Panc1 (cell line): Measurements from ENCODE around the gene CUX1. TPM values are rescaled to one million over a fixed set of nuclear protein-coding genes. Genes with fewer than 3 reads are reported as not detected.

Source experiments
- ATAC-seq: fragments of 200-7000 bp; cut with Tn5 transposase; 2 replicates; pipeline ENCODE4 v1.9.1; 2020; ENCODE audit warnings: mild to moderate bottlenecking, moderate library complexity
- BruUV-seq: library from RNA; stranded (reverse); fragments of 400-500 nt; replicated peaks from 2 replicates; lab custom pipeline; 2021; lab: Mats Ljungman, UMichigan
- CTCF ChIA-PET: fragments of 300-600 bp; sonication (Branson Sonifier 250); formaldehyde crosslinking; loops from one replicate; lab custom pipeline; 2022; ENCODE audit warnings: antibody characterized with exemption; lab: Charles Lee
- POLR2A ChIA-PET: fragments of 300-600 bp; sonication (Branson Sonifier 250); formaldehyde crosslinking; loops from one replicate; lab custom pipeline; 2022; ENCODE audit warnings: antibody characterized with exemption; lab: Charles Lee
- DNase-seq: peaks from one replicate; pipeline ENCODE4 v3.0.0-alpha.2; 2010; ENCODE audit warnings: low read depth, low spot score
- H3K27ac ChIP-seq: 2 replicates; pipeline ENCODE4 v1.5.1; 2011; ENCODE audit warnings: mild to moderate bottlenecking, low read length, inconsistent platforms
- H3K27me3 ChIP-seq: fragments of 200-500 bp; sonication (Bioruptor generic); 2 replicates; pipeline ENCODE4 v1.6.0; 2014; ENCODE audit warnings: low read length, inconsistent platforms; ENCODE audit not compliant: control insufficient read depth, insufficient read depth
- H3K36me3 ChIP-seq: fragments of 200-500 bp; sonication (Bioruptor generic); 2 replicates; pipeline ENCODE4 v1.5.1; 2014; ENCODE audit warnings: inconsistent platforms, mild to moderate bottlenecking, low read length, moderate library complexity; ENCODE audit not compliant: control insufficient read depth, insufficient read depth
- H3K4me1 ChIP-seq: 2 replicates; pipeline ENCODE4 v1.5.1; 2011; ENCODE audit warnings: inconsistent platforms, mild to moderate bottlenecking, low read length, moderate library complexity; ENCODE audit not compliant: control insufficient read depth, insufficient read depth
- H3K4me3 ChIP-seq, 2 experiments: 2 replicates each; pipeline ENCODE4 v1.5.1; 2011 to 2012; ENCODE audit warnings: low read depth in 2 of 2, low read length in 2 of 2, mild to moderate bottlenecking in 2 of 2, inconsistent platforms in 1 of 2, moderate library complexity in 1 of 2
- H3K9me3 ChIP-seq: fragments of 200-500 bp; sonication (Bioruptor generic); 2 replicates; pipeline ENCODE4 v1.5.1; 2014; ENCODE audit warnings: low read depth, mild to moderate bottlenecking, inconsistent platforms, low read length, moderate library complexity; ENCODE audit not compliant: control insufficient read depth, insufficient read depth
- CTCF ChIP-seq: fragments of 450-650 bp; IDR thresholded peaks from 2 replicates; pipeline ENCODE4 v1.5.1; 2017; ENCODE audit warnings: mild to moderate bottlenecking
- POLR2AphosphoS5 ChIP-seq: IDR thresholded peaks from 2 replicates; pipeline ENCODE4 v1.6.1; 2012; ENCODE audit warnings: mild to moderate bottlenecking, low read depth, low read length, moderate library complexity
- REST ChIP-seq, 2 experiments: IDR thresholded peaks; 2 replicates each; pipeline ENCODE4 v1.6.1; 2011 to 2012; ENCODE audit warnings: low read depth in 2 of 2, control low read depth in 1 of 2, low read length in 1 of 2, mild to moderate bottlenecking in 1 of 2, moderate library complexity in 1 of 2; ENCODE audit not compliant: insufficient read depth in 1 of 2
- SIN3A ChIP-seq: IDR thresholded peaks from 2 replicates; pipeline ENCODE4 v1.6.1; 2012; ENCODE audit warnings: low read depth, mild to moderate bottlenecking, low read length, moderate library complexity, borderline replicate concordance; ENCODE audit not compliant: insufficient read depth
- TCF7L2 ChIP-seq: IDR thresholded peaks from 2 replicates; pipeline ENCODE4 v1.6.1; 2011; ENCODE audit warnings: mild to moderate bottlenecking, low read depth, low read length, inconsistent platforms
- in situ Hi-C: cut with HindIII; loops from 2 replicates; pipeline ENCODE4 v1.10.0; 2016; ENCODE audit warnings: low sequenced_read_pairs, low pct_unique_long_range_greater_than_20kb
- intact Hi-C: fragments of 100-400 bp; cut with micrococcal nuclease; formaldehyde crosslinking; loops from one replicate; pipeline ENCODE4 v1.10.0; 2022; ENCODE audit not compliant: unreplicated experiment
- total RNA-seq: library from RNA; stranded (reverse); gene quantifications from one replicate; pipeline ENCODE4 v1.2.1, GENCODE V29; 2021; ENCODE audit not compliant: unreplicated experiment

The CUX1 gene
- total RNA-seq, 1 experiment from 2014 or later, result 50.9 TPM

GRCh38 chr7:102305414-102306268, 488.2 kb downstream of the CUX1 start:
- in situ Hi-C loops, result no loop called here
- no peak for ATAC-seq
- CTCF ChIA-PET, result no interaction called here
- DNase-seq, result no peak
- intact Hi-C loops, result no loop called here
- BruUV-seq, result no TSS peak
- H3K27me3 ChIP-seq, result no peaks in the 10 kb centered on the region
- no peak for TF ChIP-seq SIN3A
- no peak for TF ChIP-seq REST (IDR thresholded peaks at IDR 0.05; ENCODE audit: insufficient read depth in 1 of 2, low read depth in 2 of 2, low read length in 1 of 2)
- TF ChIP-seq POLR2AphosphoS5, result no peak
- TF ChIP-seq TCF7L2, result no peak
- no peak for TF ChIP-seq CTCF
- POLR2A ChIA-PET, result no interaction called here
- H3K9me3 ChIP-seq, result no peaks in the 10 kb centered on the region
- peaks cover 3% of the 10 kb centered on the region; the same call in 1 of the 2 replicates for H3K4me1 ChIP-seq
- no peak overlapping the region for H3K27ac ChIP-seq
- H3K36me3 ChIP-seq, result no peaks in the 10 kb centered on the region
- no peak overlapping the region for H3K4me3 ChIP-seq

DNA sequence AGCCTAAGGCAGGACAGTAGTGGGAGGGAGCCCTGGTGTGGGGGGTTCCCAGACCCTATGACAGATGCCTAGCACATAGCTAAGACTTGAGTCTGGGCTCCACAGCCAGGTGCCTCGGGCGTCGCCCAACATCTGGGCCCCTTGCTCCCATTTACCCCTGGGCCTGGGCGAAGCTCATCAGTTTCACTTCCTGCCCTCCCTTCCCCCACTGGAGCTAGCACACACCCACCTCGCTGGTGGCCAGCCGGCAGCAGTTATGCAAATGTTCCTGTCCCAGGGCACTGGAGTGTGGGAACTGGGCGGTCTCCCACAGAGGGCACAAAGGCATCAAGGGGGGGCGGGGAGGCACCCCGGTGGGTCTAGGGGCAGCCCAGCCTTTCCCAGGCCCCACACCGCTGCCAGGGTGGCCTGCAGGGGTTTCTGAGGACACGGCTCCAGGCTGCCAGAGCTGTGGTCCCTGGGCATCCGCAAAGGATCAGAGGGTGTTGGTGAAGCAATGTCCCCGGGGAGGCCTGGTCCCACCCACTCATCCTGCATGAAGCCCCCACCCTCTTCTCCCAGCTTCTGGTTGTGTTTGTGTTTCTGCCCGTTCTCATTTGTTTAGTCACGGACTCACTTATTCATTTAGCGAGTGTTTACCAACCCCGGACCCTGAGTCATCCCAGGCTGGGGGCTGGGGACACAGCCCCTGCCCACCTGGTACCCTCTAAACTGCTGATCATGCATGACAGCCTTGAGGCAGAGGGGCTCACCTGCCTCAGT, 489.7 kb downstream of the CUX1 start:
- in situ Hi-C loops (no loop called here), intact Hi-C loops (no loop called here)
- no peaks in the 10 kb centered on the region for H3K27me3 ChIP-seq
- no peak overlapping the region for H3K27ac ChIP-seq
- no peak for DNase-seq
- H3K4me3 ChIP-seq, result no peak overlapping the region
- ChIA-PET CTCF (no interaction called here), POLR2A (no interaction called here)
- no peaks in the 10 kb centered on the region for H3K9me3 ChIP-seq
- TF ChIP-seq POLR2AphosphoS5 (no peak), REST (IDR thresholded peaks at IDR 0.05; ENCODE audit: insufficient read depth in 1 of 2, low read depth in 2 of 2, low read length in 1 of 2) (no peak), TCF7L2 (no peak), CTCF (no peak), SIN3A (no peak)
- no peaks in the 10 kb centered on the region for H3K36me3 ChIP-seq
- peaks cover 3% of the 10 kb centered on the region; the same call in 1 of the 2 replicates for H3K4me1 ChIP-seq
- no TSS peak for BruUV-seq
- ATAC-seq, result peak; percentile 42; the same call in 1 of the 2 replicates
